Prostate gland (tissue), 2 donors: ENCODE measurements around the gene AK8.

ENCODE experiments used
- CTCF ChIP-seq, 4 experiments: fragments of 200-600 bp in 2 of 4; fragments of 450-650 bp in 2 of 4; sonication (generic) in 2 of 4; IDR thresholded peaks; 1 replicate in 3 of 4; 2 replicates in 1 of 4; pipeline ENCODE4 v1.5.1; 2016 to 2019; ENCODE audit warnings: antibody characterized with exemption in 4 of 4, mild to moderate bottlenecking in 2 of 4, moderate library complexity in 2 of 4
- POLR2A ChIP-seq: fragments of 450-650 bp; IDR thresholded peaks from one replicate; pipeline ENCODE4 v1.6.1; 2016; ENCODE audit warnings: antibody characterized with exemption, mild to moderate bottlenecking
- POLR2AphosphoS5 ChIP-seq: sonication (generic); formaldehyde crosslinking; IDR thresholded peaks from one replicate; pipeline ENCODE4 v1.6.1; 2017; ENCODE audit warnings: antibody characterized with exemption

- TF ChIP-seq CTCF (IDR thresholded peaks at IDR 0.05) (no peak), POLR2AphosphoS5 (no peak), POLR2A (no peak)
These were observed 37.1 kb downstream of the AK8 start for GRCh38 chr9:132840980-132841379.
